Measurements from ENCODE around the gene OSBPL8.

Gene OSBPL8

DNA sequence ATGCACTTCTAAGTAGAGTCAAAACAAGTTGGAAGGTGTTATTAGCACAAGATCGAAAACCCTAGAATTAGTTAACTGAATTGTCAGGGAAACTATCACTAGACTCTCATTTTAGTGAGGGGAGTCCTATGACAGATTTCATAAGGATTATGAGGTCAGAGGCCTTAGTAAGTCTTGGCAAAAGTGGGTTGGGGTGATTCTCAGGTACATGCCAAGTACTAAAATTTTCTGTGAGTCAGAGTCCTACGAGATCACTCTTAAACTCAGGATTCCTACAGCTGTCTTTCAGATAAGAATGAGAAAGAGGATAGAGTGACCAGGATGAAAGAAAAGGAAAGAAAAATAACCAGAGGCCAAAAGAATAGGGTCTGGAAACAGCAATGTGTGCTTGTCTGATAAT is 160.5 kb downstream of the OSBPL8 start:
- no peaks in the 10 kb centered on the region for H3K27me3 ChIP-seq (ENCODE audit: insufficient read depth, low read length)
- H3K4me3 ChIP-seq (ENCODE audit: low read depth, low read length, poor library complexity, severe bottlenecking) = no peak overlapping the region
- H3K27ac ChIP-seq (ENCODE audit: low read depth, low read length, poor library complexity, severe bottlenecking) = no peak overlapping the region
- no peaks in the 10 kb centered on the region for H3K4me1 ChIP-seq (ENCODE audit: insufficient read depth, low read length, severe bottlenecking)
- TF ChIP-seq, protein P1, sequence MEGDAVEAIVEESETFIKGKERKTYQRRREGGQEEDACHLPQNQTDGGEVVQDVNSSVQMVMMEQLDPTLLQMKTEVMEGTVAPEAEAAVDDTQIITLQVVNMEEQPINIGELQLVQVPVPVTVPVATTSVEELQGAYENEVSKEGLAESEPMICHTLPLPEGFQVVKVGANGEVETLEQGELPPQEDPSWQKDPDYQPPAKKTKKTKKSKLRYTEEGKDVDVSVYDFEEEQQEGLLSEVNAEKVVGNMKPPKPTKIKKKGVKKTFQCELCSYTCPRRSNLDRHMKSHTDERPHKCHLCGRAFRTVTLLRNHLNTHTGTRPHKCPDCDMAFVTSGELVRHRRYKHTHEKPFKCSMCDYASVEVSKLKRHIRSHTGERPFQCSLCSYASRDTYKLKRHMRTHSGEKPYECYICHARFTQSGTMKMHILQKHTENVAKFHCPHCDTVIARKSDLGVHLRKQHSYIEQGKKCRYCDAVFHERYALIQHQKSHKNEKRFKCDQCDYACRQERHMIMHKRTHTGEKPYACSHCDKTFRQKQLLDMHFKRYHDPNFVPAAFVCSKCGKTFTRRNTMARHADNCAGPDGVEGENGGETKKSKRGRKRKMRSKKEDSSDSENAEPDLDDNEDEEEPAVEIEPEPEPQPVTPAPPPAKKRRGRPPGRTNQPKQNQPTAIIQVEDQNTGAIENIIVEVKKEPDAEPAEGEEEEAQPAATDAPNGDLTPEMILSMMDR (IDR thresholded peaks at IDR 0.05; ENCODE audit: low read length) = no peak
- TF ChIP-seq EZH2 (IDR thresholded peaks at IDR 0.05; ENCODE audit: borderline replicate concordance, low read length) = no peak
- no peaks in the 10 kb centered on the region for H4K20me1 ChIP-seq (ENCODE audit: insufficient read depth, low read length)
- no peaks in the 10 kb centered on the region for H3K79me2 ChIP-seq (ENCODE audit: insufficient read depth, low read length)
- H2AFZ ChIP-seq (ENCODE audit: low read length) = no peak overlapping the region
- no peaks in the 10 kb centered on the region for H3K9me2 ChIP-seq (ENCODE audit: low read depth, low read length)
- H3K9ac ChIP-seq (ENCODE audit: low read length) = no peak overlapping the region
- no peaks in the 10 kb centered on the region for H3F3A ChIP-seq (ENCODE audit: insufficient read depth, low read length)
- H3K9me3 ChIP-seq (ENCODE audit: low read length) = no peaks in the 10 kb centered on the region
- no peak overlapping the region for H3K4me2 ChIP-seq (ENCODE audit: low read length)
- peaks cover 13% of the 10 kb centered on the region; the same call in 1 of the 2 replicates for H3K36me3 ChIP-seq (ENCODE audit: insufficient read depth, low read length)

DNA sequence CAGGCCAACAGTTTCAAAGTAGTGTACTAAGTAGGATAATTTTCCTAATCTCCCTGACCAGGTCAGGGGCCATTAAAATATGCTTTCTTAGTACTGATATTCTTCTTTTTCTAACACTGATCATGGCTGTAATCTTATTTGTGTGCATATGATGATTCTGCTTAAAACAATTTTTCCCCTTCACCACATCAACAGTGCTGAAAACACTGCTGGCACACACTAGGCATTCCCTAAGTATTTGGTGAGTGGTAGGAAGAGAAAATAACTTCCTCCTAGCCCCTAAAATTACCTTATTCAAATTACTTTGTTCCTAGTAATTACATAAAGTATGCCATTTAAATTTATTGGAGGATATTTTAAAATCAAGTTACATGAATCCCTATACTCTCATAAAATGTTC is 161.5 kb downstream of the OSBPL8 start:
- no peak overlapping the region for H3K27ac ChIP-seq (ENCODE audit: low read depth, low read length, poor library complexity, severe bottlenecking)
- H2AFZ ChIP-seq (ENCODE audit: low read length) = no peak overlapping the region
- H3K9ac ChIP-seq (ENCODE audit: low read length) = no peak overlapping the region
- no peaks in the 10 kb centered on the region for H3K27me3 ChIP-seq (ENCODE audit: insufficient read depth, low read length)
- H3F3A ChIP-seq (ENCODE audit: insufficient read depth, low read length) = no peaks in the 10 kb centered on the region
- H3K36me3 ChIP-seq (ENCODE audit: insufficient read depth, low read length) = peaks cover 10% of the 10 kb centered on the region; the same call in 1 of the 2 replicates
- no peaks in the 10 kb centered on the region for H3K9me2 ChIP-seq (ENCODE audit: low read depth, low read length)
- TF ChIP-seq, protein P1 (IDR thresholded peaks at IDR 0.05; ENCODE audit: low read length) = no peak
- TF ChIP-seq EZH2 (IDR thresholded peaks at IDR 0.05; ENCODE audit: borderline replicate concordance, low read length) = no peak
- H3K79me2 ChIP-seq (ENCODE audit: insufficient read depth, low read length) = no peaks in the 10 kb centered on the region
- H3K4me2 ChIP-seq (ENCODE audit: low read length) = no peak overlapping the region
- H4K20me1 ChIP-seq (ENCODE audit: insufficient read depth, low read length) = no peaks in the 10 kb centered on the region
- no peaks in the 10 kb centered on the region for H3K9me3 ChIP-seq (ENCODE audit: low read length)
- no peak overlapping the region for H3K4me3 ChIP-seq (ENCODE audit: low read depth, low read length, poor library complexity, severe bottlenecking)
- no peaks in the 10 kb centered on the region for H3K4me1 ChIP-seq (ENCODE audit: insufficient read depth, low read length, severe bottlenecking)

DNA sequence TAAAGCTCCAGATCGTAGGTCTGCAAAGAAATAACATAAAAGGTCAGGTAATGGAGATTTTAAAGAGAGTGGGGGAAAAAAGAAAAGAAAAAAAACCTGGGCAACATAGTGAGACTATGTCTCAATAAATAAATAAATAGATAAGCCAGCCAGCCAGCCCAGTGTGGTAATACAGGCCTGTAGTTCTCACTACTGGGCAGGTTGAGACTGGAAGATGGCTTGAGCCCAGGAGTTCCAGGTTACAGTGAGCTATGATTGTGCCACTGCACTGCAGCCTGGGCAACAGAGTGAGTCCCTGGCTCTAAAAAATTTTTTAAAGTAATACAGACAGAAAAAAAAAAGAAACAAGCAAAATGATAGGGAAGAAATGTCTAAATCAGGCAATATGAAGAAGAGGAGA is 168.1 kb downstream of the OSBPL8 start:
- Histone ChIP-seq H3K9me3 (ENCODE audit: low read length) (no peaks in the 10 kb centered on the region), H3K4me1 (ENCODE audit: insufficient read depth, low read length, severe bottlenecking) (no peaks in the 10 kb centered on the region), H3K4me2 (ENCODE audit: low read length) (no peak overlapping the region), H3K27me3 (ENCODE audit: insufficient read depth, low read length) (no peaks in the 10 kb centered on the region), H2AFZ (ENCODE audit: low read length) (no peak overlapping the region), H3K79me2 (ENCODE audit: insufficient read depth, low read length) (no peaks in the 10 kb centered on the region), H3K36me3 (ENCODE audit: insufficient read depth, low read length) (peaks cover 38% of the 10 kb centered on the region; the same call in 1 of the 2 replicates), H3K9me2 (ENCODE audit: low read depth, low read length) (no peaks in the 10 kb centered on the region), H3F3A (ENCODE audit: insufficient read depth, low read length) (no peaks in the 10 kb centered on the region), H3K9ac (ENCODE audit: low read length) (no peak overlapping the region), H3K4me3 (ENCODE audit: low read depth, low read length, poor library complexity, severe bottlenecking) (no peak overlapping the region), H4K20me1 (ENCODE audit: insufficient read depth, low read length) (no peaks in the 10 kb centered on the region), H3K27ac (ENCODE audit: low read depth, low read length, poor library complexity, severe bottlenecking) (no peak overlapping the region)
- TF ChIP-seq, protein P1 (IDR thresholded peaks at IDR 0.05; ENCODE audit: low read length) = no peak
- no peak for TF ChIP-seq EZH2 (IDR thresholded peaks at IDR 0.05; ENCODE audit: borderline replicate concordance, low read length)
